Activated CD4-positive, alpha-beta T cell treated with anti-CD3 and anti-CD28 coated beads for 1 hour (primary cell): ENCODE results near the gene LOXL4.

Source experiments
- DNase-seq: peaks from one replicate; pipeline ENCODE4 v3.0.0-alpha.2; 2020

LOXL4 gene

DNA sequence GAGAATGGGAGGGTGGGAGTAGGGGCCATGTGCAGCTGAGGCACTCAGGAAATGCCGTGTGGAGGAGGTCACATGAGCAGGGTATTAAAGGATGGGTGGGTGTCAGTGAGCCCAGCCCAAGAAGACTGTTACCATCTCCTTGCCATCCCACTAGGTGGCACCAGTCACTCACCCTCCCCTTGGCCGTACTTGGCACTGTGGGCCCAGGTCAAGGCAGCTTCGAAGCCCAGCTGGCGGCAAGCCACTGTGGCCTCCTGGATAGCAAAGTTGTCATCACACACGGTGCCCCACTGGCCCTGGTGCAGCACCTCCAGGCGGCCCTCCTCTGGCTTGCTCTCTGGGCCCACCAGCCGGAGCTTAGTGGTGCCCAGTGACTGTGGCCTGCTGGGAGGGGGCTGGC lies 5.4 kb downstream of the LOXL4 start:
- DNase-seq = no peak

DNA sequence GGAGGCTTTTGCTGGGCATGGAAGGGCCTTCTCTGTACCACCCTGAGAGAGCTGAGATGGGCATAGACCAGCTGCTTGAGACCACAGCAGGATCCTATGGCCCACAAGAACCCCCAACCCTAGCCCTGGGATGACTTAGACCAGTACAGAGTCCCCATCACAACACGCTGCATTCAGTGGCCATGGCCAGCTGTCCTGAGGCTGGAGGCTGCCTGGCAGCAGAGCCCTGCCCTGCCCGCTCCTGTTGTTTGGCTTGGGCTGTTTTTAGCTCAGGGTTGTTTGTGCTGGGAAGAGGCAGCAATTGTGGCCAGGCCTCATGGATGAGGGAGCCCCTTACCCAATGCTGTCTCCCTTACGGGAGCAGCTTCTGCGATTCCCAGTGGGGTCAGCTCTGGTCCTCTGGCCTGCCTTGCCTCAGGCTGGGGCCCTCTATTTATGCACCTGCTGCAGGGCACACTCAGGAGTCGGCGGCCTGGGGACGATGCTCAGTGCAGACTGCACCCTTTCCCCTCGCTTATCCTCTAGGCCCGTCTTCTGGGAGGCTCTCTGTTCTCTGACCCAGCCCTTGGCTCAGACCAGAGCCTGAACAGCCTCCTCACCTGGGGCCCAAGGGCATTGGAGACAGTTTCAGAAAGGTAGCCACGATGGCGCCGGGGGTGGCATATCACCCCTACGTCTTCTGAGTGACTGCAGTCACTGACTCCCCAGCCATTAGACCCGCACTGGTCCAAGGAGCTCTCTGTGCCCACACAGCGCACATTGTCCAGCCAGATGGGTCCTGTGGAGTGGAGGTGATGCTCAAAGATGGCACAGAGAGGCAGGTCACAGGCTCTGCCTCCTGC lies 6.3 kb downstream of the LOXL4 start:
- no peak for DNase-seq

DNA sequence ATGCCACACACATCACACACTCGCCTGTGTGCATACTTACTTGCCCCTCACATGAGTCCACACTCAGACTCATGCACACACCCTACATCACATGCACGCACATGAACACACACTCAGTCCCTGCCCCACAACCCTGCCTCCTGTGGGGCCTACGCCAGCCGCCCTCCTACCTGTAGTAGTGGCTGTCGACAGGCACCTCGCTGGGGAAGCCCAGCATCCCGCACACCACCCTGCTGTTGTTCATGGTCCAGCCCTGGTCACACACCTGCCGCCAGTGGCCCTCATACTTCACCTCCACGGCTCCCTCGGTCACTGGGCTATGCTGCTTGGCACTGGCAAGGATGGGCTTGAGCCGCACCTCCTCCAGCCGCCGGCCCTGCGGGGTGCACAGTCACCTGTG lies 7.2 kb downstream of the LOXL4 start:
- no peak for DNase-seq

DNA sequence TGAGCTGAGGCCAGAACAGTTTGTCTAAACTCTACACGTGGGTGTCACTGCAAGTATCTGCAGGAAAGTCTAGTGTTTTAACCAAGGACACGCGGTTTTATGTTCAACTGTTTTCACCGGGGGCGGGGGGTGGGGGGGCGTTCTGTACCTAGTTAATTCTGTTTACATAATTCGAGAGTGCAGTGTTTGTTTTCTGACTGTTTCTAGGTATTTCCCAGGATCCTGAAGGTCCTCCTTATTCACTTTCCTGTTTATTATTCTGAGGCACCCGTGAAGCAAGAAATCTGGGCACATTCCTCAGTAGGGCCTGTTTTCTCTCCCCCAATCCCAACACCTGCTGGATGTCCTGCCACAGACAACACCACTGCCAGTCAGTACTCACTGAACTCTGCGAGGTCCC lies 7.6 kb downstream of the LOXL4 start:
- no peak for DNase-seq

DNA sequence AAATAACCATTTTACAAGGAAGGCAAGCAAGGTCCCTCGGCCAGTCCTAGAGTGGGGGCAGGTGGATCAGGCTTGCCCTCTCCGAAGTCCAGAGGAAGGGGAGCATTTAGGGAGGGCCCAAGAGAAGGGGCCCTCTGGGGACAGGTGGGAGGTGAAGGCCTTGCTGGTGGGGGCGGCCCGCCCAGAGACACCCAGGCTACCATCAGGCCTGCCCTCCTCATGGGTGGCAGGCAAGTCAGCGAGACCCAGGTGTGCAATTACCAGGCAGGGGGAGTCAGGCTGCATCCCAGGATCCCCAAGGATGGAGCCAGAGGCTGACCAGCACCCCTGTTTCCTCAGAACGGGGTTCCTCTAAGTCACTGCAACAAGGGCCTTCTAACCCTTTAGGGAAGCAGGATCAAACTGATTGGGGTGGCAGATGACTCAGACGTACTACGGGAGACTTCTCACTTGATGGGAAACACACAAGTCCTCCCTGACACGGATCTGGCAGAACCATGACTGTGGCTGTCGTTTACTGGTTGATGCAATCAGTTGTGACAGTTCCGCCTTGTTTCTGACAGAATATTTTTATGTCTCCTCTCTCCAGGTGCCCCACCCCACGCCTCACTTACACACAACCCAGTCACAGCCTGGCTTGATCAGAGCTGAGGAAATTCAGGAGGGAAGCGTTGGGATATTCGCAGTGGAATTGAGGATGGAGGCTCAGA lies 8.2 kb downstream of the LOXL4 start:
- no peak for DNase-seq

DNA sequence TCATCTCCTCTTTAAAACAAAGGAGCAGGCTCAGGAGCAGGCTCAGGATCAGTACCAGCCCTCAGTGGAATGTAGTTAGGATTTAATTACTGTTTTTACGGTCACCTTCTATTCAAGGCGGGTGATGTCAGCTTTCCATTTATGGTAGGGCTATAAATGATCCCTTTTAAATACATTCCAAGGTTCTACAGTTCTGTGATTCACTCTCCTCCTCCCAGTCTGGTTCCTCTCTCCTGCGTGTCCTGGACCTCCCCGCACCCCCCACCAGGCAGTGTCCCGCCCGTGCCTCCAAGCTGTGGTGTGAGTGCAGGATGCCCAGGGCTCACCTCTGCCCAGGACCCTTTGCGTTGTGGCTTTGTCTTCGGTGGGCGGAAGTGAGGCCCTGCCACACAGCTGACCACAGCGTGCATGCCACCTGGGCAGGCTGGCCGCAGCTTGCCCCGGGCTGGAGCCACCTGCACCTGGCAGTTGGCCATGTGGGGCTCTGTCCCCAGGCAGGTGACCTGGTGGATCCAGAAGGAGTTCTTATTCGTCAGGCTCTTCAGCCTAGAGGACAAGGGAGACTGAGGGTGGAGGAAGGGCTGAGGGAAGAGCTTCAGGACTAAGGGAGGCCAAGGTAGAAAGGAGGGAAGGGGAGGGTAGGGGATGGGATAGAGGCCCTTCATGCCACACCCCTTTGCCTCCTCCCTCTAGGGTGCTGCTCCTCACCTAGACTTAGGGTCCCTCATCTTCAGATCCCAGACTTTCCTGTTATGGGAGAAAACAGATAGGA lies 9.1 kb downstream of the LOXL4 start:
- no peak for DNase-seq

DNA sequence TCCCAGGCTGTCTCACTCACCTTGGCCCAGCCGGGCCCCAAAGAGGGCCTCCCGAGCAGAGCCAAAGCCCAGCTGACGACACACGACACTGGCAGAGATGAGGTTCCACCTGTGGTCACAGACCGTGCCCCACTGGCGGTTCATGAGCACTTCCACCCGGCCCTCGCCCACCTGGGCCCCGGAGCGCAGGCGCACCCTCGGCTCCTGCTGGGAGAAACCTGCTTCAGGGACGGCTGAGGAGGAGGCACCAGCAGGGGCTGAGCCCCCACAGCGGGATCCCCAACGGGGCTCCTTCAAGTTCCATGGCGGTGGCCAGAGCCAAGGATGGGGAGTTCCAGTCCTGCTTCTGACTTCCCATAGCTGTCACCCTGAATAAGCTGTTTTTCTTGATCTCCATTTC lies 10.0 kb downstream of the LOXL4 start:
- no peak for DNase-seq

DNA sequence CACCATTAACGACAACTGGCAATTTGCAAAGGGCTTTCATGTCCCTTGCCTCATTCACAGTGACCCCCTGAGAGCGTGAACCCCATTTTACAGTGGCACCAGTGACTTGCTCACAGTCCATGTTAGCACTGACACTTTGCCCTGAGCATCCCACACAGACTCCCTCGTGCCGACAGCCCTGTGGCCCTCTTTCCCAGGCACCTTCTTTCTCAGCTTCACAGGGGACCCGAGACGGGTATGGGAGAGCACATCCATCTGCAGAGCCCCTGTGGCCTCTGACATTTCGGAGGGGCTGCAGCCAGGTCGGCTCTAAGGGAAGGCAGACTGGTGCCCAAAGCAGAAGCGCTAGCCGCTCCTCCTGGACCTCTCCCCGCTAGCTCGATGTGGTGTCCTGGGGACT lies 10.8 kb downstream of the LOXL4 start:
- no peak for DNase-seq

DNA sequence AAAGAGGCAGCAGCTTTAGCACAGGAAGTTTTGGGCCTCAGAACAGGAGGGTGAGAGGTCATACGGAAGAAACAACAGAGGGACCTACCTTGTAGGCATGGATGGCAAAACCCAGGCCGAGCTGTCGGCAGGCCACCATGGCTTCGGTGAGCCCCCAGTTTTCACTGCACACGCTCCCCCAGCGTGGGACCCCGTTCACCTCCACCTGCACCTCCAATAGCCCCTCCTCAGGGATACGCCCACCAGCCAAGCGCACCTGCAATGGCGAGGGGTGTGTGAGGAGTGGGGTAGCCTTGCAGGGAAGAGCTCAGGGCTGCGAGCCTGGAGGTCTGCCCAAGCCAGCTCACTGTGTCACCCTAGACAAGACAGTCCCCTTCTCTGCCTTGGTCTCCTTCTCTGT lies 11.3 kb downstream of the LOXL4 start:
- DNase-seq = no peak

DNA sequence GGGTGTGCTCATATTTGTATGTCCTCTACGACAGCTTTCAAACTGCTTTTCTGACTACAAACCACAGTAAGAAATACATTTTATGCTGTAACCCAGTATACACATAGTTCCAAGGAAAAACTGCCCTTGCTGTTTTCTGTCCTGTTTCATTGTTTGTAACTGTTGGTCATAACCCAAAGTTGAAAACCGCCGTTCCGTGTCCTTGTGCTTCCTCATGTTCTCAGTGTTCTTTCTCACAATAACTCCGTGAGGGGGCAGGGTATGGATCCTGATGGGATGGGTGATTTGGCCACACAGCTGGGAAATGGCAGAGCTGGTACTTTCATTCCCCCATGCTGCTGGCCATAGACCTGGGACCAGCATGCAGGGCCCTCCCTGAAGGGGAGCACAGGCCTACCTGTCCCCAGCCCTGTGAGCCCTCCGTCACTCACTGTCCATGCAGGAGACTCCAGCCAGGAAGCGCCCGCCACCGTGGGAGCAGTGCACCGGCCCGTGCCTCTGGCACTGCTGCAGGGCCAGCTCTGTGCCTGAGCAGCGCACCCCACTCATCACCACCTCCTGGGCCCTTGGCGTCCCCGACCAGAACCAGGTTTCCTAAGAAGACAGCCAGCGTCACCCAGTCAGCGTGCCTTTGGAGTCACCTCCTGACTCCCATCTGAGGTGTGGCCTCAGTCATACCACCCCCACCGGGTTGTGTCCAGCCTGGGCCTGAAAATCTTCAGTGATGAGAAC lies 12.7 kb downstream of the LOXL4 start:
- no peak for DNase-seq

DNA sequence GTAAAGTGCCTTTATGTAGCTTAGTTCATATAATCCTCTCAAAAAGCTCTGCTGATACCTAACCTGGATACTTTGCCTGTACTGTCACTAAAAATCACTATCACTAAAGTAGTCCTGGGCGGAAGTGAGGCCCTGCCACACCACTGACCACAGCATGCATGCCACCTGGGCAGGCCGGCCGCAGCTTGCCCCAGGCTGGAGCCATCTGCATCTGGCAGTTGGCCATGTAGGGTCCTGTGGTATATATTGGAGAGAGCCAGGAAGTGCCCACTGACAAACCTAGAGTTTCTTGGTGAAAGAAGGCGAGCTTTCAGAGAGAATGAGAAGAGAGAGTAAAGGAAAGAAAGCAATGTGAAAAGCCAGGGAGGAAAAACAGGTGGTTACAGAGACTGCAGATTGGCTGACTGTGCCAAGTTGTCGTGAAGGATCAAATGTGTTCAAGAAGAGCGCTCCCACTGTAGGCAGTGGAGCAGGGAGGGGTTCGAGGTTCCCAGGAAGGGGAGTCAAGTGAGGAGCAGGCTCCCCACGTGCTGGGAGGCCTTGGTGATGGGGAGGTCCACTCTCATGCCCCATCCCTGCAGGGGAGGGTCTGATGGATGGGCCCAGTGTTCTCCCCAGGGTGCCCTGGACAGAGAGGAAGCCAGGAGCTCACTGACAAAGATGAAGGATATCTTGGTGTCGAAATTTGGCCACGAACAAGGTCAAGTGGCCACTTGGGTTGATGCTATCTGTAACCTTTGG lies 13.6 kb downstream of the LOXL4 start:
- DNase-seq = no peak

DNA sequence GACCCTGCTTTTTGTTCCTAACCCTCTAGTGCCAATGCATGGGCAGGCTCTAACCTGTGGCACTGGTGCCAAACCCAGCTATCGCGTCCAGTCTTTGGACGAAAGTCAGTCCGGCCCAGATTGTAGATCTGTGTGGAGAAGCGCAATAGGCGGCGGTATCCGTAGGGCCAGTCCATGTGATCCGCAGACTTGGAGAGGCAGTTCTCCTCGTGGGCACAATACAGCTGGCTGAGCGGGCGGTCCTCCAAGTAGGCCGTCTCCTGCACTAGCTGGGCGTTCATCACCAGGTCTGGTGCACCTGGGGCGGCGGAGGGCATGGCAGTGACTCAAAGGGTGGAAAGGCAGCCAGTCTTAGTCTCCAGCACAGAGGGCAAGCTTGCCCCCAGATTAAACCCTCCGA lies 14.5 kb downstream of the LOXL4 start:
- DNase-seq = no peak

DNA sequence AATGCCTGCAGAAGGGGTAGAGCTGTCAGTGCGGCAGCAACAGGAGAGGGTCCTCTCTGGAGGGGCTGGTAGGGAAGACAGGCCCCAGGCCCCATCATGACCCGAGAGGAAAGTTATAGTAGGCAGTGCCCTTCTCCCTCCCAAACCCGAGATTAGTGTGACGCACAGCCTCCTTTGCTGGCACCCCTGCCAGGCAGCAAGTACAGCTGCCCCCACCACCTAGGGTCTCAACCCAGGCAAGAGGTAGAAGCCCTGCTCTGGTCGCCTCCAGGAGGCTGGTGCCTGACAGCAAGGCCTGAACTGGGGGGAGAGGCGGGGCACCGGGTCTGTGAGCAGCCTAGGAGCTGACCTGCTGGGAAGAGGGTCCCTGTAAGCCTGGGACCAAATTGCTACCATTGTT lies 15.5 kb downstream of the LOXL4 start:
- no peak for DNase-seq

DNA sequence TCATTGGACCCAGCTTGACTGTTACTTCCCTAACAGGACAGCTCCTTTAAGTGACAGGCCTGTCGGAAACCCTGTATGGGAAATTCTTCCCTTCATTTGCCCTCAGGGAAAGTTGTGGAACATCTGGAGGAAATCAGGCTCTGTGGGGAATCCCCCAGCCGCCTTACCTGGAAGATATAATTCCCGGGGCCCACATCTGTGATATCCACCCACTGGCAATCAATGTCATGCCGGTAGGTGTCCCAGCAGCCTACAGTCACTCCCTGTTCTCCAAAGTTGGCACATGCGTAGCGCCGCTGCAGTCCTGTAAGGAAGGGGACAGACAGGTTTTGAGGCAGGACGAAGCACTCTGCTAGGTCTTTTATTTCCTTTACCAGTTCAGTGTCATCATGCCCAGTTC lies 16.6 kb downstream of the LOXL4 start:
- DNase-seq = no peak

DNA sequence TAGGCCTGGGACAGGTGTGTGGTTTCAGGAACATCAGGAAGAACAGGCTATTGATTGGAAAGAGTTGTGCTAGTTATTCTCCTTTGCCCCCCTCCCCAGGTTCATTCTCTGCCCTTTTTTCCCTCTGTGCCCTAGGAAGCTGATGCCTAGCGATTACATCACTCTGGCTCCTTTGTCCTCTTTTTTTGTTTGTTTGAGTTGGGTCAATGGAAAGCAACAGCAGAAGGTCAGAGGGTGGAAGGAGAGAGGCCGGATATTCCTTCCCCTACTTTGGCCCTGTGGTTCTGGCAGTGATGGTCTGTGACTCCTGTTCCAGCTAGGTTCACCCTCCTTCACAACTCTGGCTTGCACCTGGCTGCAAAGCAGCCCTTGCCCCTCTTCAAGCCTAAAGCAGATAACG lies 18.9 kb downstream of the LOXL4 start:
- no peak for DNase-seq

DNA sequence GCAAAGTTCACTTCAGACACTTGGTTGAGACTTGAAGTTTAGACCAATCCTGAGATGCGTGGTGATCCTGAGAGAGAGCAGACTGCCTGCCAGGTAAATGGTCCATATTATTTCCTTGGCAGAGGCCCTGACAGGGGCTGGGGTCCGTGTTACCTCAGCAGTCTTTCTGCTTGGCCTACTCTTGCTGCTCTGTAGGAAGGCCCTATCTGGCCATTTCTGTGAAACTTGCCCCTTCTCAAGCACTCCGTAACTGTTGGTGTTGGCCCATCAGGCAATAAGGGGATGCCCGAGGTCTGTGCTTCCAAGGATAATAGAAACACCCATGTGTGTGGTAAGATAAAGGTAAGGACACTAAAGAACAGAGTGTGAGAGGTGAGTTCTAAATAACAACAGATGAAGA lies 20.0 kb downstream of the LOXL4 start:
- no peak for DNase-seq

DNA sequence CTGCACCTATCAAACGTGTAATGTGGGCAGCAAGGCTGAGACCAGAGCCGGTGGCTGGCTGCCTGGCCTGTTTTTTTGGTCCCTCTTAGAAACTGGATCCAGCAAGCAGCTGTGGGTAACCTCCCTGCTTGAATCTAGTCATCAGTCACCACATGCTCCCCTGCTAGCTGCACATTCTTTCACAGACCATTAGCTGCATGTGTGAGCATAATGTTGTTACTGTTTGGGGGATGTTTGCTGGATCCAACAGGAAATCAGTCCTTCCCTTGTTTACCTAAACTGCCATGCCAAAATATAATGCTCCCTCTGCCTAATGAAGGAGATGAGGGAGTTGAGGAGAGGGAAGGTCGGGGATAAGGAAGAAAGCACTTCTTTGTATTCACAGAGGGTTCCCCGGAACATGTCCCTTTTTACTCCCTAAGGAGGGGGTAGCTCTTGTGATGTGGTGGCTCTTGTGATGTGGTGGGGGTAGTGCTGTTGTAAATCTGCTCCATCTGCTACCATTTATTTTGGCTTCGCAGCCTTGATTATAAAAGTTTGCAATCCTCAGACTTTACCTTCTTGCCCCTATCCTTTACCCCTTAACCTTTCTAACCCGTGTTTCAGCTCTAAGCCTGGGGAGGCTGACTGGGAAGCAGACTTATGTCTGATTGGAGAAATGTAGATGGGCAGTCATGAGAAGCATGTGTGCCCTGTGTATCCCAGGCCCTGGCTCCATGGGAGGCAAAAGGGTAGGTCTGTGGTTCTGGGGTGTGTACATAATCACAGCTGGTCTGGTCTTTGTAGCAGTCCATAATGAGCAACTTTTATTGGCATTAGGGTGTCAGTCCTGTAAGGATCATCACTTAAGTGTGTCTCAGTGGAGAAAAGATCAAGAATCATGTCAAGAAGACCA lies 20.8 kb downstream of the LOXL4 start:
- no peak for DNase-seq

DNA sequence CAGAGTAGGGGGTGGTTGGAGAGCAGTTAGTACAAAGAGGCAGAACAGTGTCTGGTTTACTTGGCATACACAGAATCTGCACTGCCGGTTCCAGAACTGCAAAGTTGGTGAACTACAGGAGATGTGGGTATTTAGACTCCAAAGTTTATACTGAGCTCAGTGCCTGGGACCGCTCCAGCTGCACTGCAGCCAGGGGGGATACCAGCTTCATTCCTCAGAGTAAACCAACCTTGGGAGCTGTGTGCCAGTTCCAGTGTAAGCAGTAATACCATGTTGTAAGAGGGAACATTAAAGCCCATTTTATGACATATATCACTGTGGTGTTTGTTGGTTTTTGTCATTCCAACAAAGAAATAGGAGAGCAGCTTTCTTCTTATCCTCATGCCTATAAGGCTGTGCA lies 23.4 kb downstream of the LOXL4 start:
- DNase-seq = no peak

DNA sequence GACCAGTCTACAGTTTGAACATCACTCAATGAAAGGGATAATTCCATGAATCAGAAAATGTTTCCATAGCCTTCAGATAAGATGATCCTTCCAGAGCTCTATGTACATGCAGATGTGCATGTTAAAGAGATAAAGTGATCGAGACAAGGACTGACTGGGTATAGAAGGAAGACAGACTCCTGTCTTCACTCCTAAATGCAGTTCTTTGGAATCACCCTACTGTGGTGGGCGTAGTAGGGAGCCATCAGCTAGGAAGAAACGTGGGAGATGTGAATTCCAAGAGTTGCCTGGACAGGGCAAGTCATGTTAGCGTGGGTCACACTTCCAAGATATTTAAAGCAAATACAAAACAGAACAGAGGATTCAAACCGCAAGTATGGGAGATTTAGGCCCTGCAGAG lies 23.9 kb downstream of the LOXL4 start:
- no peak for DNase-seq

DNA sequence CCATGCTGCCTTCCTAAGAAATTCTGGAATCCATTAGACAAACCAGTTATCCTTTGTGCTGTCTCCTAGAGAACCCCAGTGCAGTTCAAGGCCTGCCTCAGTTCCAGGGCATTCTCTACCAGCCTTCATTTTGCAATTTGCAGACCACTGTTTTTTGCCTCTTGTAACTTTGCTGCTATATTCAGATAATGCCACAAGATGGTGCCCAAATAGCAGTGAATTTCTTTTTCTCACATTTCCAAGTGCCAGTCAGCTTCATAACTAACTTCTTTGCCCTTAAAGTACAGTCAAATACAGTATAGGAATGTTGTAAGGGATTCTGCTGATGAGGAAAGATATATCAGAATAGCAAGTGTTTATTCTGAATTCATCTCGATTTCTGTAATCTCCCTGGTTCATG lies 25.2 kb downstream of the LOXL4 start:
- DNase-seq = no peak

DNA sequence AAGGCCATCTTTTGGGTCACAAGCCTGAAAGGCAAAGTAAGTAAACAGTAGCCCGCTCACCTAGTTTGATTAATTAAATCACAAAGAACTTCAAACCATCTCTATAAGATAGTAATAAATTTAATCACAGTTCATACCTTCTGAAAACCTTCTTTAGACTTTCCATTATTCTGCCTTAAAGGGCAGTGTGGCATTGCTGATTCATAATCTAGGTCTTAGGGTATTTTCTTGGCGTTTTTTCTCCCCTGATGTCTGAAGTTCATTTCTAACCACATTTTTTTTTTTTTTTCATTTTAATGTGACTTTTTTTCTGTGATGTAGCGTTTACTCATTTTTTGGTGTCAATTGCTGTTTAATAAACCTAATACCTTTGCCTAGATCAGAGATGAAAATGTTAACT lies 27.5 kb downstream of the LOXL4 start:
- DNase-seq = no peak
